Neuron (in vitro differentiated cells): ENCODE measurements around the gene ASCC1.
"Not testable (repeated sequence)": the region's sequence is repeated elsewhere in the genome, so short reads cannot be mapped to it uniquely, and the experiment has no call there.

Experiments used
- H2AFZ ChIP-seq: one replicate; pipeline ENCODE4 v1.6.1; 2013; ENCODE audit warnings: low read depth, mild to moderate bottlenecking, inconsistent platforms, low read length, moderate library complexity
- H3K27me3 ChIP-seq: one replicate; pipeline ENCODE4 v1.6.1; 2013; ENCODE audit warnings: low read length; ENCODE audit not compliant: insufficient read depth
- H3K36me3 ChIP-seq: one replicate; pipeline ENCODE4 v1.6.1; 2013; ENCODE audit warnings: low read length; ENCODE audit not compliant: insufficient read depth
- H3K4me1 ChIP-seq: one replicate; pipeline ENCODE4 v1.6.1; 2013; ENCODE audit warnings: low read length; ENCODE audit not compliant: insufficient read depth
- H3K4me3 ChIP-seq: 2 replicates; pipeline ENCODE4 v1.5.1; 2013; ENCODE audit warnings: mild to moderate bottlenecking, low read length, moderate library complexity
- H3K9me3 ChIP-seq: one replicate; pipeline ENCODE4 v1.6.1; 2013; ENCODE audit warnings: low read length

Gene ASCC1

DNA sequence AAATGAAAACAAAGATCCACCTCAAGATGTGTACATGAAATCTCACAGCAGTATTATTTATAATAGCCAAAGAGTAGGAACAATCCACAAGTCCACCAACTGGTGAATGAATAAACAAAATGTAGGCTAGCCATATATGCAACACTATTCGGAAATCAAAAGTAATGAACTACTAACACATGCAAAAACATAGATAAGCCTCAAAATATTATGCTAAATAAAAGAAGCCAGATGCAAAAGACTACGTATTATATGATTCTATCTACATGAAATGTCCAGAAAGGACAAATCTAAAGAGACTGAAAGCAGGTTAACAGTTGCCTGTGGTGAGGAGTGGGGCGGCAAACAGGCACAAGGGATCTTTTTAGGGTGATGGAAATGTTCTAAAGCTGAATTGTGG is 49.0 kb downstream of the ASCC1 start:
- Histone ChIP-seq H3K4me1 (no peaks in the 10 kb centered on the region), H3K36me3 (no peaks in the 10 kb centered on the region), H3K9me3 (no peaks in the 10 kb centered on the region)

GRCh38 chr10:72164617-72165016 is 51.5 kb downstream of the ASCC1 start:
- peaks cover 11% of the 10 kb centered on the region for H3K36me3 ChIP-seq
- no peak overlapping the region for H3K4me3 ChIP-seq
- no peaks in the 10 kb centered on the region for H3K9me3 ChIP-seq
- no peak overlapping the region for H2AFZ ChIP-seq
- H3K4me1 ChIP-seq: peaks cover under 1% of the 10 kb centered on the region
- H3K27me3 ChIP-seq: no peaks in the 10 kb centered on the region

More for the DNA sequence above, 49.0 kb downstream of the ASCC1 start:
- no peak overlapping the region for H3K4me3 ChIP-seq
- no peaks in the 10 kb centered on the region for H3K27me3 ChIP-seq
- H2AFZ ChIP-seq: no peak overlapping the region

- Histone ChIP-seq H3K4me3 (no peak overlapping the region), H2AFZ (no peak overlapping the region), H3K4me1 (peaks cover 16% of the 10 kb centered on the region), H3K9me3 (no peaks in the 10 kb centered on the region), H3K36me3 (peaks cover 11% of the 10 kb centered on the region), H3K27me3 (no peaks in the 10 kb centered on the region)
Observed at GRCh38 chr10:72162978-72163377, 53.1 kb downstream of the ASCC1 start.

- Histone ChIP-seq H3K9me3 (peaks cover 3% of the 10 kb centered on the region), H3K4me3 (peak overlapping the region; percentile 32), H3K4me1 (peaks cover 26% of the 10 kb centered on the region), H3K36me3 (peaks cover 11% of the 10 kb centered on the region), H2AFZ (peak overlapping the region; percentile 17), H3K27me3 (no peaks in the 10 kb centered on the region)
Observed at GRCh38 chr10:72158176-72158575, 57.9 kb downstream of the ASCC1 start.

GRCh38 chr10:72156223-72156622 is 59.9 kb downstream of the ASCC1 start:
- Histone ChIP-seq H3K9me3 (peaks cover 3% of the 10 kb centered on the region), H2AFZ (no peak overlapping the region), H3K27me3 (no peaks in the 10 kb centered on the region), H3K36me3 (peaks cover 8% of the 10 kb centered on the region), H3K4me1 (peaks cover 26% of the 10 kb centered on the region), H3K4me3 (no peak overlapping the region)

GRCh38 chr10:72152286-72152685 is 63.8 kb downstream of the ASCC1 start:
- Histone ChIP-seq H3K4me3 (no peak overlapping the region), H3K36me3 (no peaks in the 10 kb centered on the region), H3K4me1 (peaks cover 3% of the 10 kb centered on the region), H3K27me3 (no peaks in the 10 kb centered on the region), H2AFZ (no peak overlapping the region), H3K9me3 (peaks cover 3% of the 10 kb centered on the region)

- H3K9me3 ChIP-seq, H3K4me3 ChIP-seq: not testable (repeated sequence)
Observed at GRCh38 chr10:72150746-72151478, 65.2 kb downstream of the ASCC1 start.

GRCh38 chr10:72147324-72147584 is 68.8 kb downstream of the ASCC1 start:
- not testable (repeated sequence) for H3K4me3 ChIP-seq, H3K9me3 ChIP-seq, H3K27me3 ChIP-seq, H3K36me3 ChIP-seq, H2AFZ ChIP-seq
- H3K4me1 ChIP-seq: peaks cover 12% of the 10 kb centered on the region

More at GRCh38 chr10:72150746-72151478, 65.2 kb downstream of the ASCC1 start:
- not testable (repeated sequence) for H3K27me3 ChIP-seq, H3K4me1 ChIP-seq, H3K36me3 ChIP-seq, H2AFZ ChIP-seq

DNA sequence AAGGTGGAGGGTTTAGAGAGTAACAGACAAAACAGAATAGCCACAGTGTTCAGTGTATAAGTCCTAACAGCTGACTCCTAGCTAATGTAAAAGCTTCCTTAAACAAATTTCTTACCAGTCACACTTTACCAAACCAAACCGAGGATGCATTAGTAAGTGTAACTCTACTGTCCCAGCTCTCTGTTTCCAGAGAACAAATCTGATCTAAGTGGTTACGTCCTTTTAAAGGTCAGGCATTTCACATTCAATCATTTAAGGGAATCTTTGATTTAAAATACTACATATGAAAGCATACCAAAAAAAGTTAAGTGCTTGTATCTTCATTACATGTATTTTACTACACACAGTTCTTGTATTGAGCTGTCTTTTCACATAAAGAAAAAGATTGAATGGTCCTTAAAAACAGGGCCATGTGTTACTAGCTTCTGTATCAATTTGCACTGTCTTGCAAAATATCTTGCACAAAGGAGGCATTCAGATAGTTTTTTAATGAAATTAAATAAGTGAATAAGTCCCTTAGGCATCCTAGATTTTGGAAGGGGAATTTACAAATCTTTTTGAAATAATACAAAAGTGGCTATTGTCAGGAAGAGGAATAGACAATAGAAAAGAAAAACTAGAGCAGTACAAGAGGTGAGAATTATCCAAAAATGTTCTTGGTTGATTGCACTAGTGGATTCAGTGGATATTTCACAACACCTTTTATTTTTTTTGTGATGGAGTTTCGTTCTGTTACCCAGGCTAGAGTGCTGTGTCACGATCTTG is 69.3 kb downstream of the ASCC1 start:
- H3K9me3 ChIP-seq: no peaks in the 10 kb centered on the region
- H3K4me3 ChIP-seq: no peak overlapping the region
- H3K27me3 ChIP-seq: no peaks in the 10 kb centered on the region
- no peak overlapping the region for H2AFZ ChIP-seq
- H3K4me1 ChIP-seq: peaks cover 12% of the 10 kb centered on the region
- no peaks in the 10 kb centered on the region for H3K36me3 ChIP-seq

- Histone ChIP-seq H3K27me3 (no peaks in the 10 kb centered on the region), H3K4me3 (no peak overlapping the region), H3K4me1 (peaks cover 12% of the 10 kb centered on the region), H2AFZ (no peak overlapping the region), H3K36me3 (no peaks in the 10 kb centered on the region), H3K9me3 (no peaks in the 10 kb centered on the region)
Observed at GRCh38 chr10:72146071-72146470, 70.0 kb downstream of the ASCC1 start.

GRCh38 chr10:72145657-72146056 is 70.4 kb downstream of the ASCC1 start:
- no peak overlapping the region for H2AFZ ChIP-seq
- no peaks in the 10 kb centered on the region for H3K9me3 ChIP-seq
- no peaks in the 10 kb centered on the region for H3K36me3 ChIP-seq
- no peaks in the 10 kb centered on the region for H3K27me3 ChIP-seq
- peaks cover 12% of the 10 kb centered on the region for H3K4me1 ChIP-seq
- no peak overlapping the region for H3K4me3 ChIP-seq

GRCh38 chr10:72140850-72141249 is 75.2 kb downstream of the ASCC1 start:
- Histone ChIP-seq H3K4me1 (peaks cover 2% of the 10 kb centered on the region), H3K27me3 (no peaks in the 10 kb centered on the region), H3K36me3 (peaks cover 3% of the 10 kb centered on the region), H2AFZ (no peak overlapping the region), H3K4me3 (no peak overlapping the region), H3K9me3 (peaks cover 5% of the 10 kb centered on the region)

GRCh38 chr10:72140174-72140573 is 75.9 kb downstream of the ASCC1 start:
- no peaks in the 10 kb centered on the region for H3K4me1 ChIP-seq
- H2AFZ ChIP-seq: no peak overlapping the region
- no peaks in the 10 kb centered on the region for H3K27me3 ChIP-seq
- peaks cover 3% of the 10 kb centered on the region for H3K36me3 ChIP-seq
- H3K9me3 ChIP-seq: peaks cover 5% of the 10 kb centered on the region
- H3K4me3 ChIP-seq: no peak overlapping the region
